GM13977 (cell line): ENCODE results near the gene ADI1.

Source experiments
- DNase-seq: peaks from one replicate; pipeline ENCODE4 v3.0.0; 2012; ENCODE audit warnings: low spot score
- in situ Hi-C: fragments of 300-500 bp; cut with MboI; formaldehyde crosslinking; loops from one replicate; pipeline ENCODE4 v1.12.0; 2022; ENCODE audit warnings: low sequenced_read_pairs, low pct_unique_long_range_greater_than_20kb, mixed read lengths, inconsistent platforms; ENCODE audit not compliant: unreplicated experiment
- TF ChIP-seq, protein P1 (sequence below): IDR thresholded peaks from 2 replicates; pipeline ENCODE4 v1.5.1; 2012; ENCODE audit warnings: mild to moderate bottlenecking, control low read depth; ENCODE audit not compliant: insufficient read depth; ENCODE audit errors: extremely low read depth, missing control alignments

ADI1 gene, protein sequence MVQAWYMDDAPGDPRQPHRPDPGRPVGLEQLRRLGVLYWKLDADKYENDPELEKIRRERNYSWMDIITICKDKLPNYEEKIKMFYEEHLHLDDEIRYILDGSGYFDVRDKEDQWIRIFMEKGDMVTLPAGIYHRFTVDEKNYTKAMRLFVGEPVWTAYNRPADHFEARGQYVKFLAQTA

DNA sequence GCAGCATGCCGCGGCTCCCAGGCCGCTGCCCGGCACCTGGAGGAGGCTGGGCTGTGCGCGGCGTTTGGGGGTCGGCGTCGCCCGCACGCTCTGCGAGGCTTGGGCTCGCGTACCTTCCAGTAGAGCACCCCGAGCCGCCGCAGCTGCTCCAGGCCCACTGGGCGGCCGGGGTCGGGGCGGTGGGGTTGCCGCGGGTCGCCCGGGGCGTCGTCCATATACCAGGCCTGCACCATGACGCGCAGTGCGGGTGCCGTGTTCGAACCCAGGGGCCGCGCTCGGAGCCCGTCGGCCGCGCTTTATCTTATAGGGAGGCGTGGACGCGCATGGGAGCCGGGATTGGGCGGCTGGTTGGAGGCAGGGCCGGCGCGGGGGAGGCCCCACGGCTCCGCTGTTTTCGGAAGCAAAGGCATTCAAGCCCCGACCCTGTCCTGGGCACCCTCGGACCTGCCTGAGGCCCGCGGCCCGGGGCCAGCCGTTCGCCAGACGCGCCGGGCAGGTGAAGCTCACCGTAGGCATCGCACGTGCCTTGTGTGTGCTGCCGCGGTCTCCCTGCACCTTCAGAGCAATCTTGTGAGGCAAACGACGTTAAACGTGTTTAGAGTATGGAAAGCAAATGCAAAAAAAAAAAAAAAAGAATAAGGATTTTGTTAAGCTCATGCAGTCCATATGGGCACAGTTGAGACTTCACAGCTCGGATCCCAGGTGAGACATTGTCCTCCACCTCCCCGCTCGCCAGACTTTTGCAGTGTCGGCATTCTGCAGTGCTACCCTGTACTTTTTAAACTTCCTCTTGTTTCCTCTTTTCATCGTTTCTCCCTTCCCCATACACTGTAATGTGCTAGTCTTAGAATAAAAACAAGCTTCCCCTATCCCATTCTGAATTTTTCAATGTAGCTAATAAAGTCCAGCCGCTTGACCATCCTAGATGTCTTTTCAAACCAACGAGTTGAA is at the start of gene ADI1:
ADI1 (minus strand) TSS at position 277 of the 951 bp plus-strand sequence; CDS start at position 233, 44 bp downstream.
- peak; percentile 88 for DNase-seq
- in situ Hi-C loops: no loop called here
- TF ChIP-seq, protein P1, sequence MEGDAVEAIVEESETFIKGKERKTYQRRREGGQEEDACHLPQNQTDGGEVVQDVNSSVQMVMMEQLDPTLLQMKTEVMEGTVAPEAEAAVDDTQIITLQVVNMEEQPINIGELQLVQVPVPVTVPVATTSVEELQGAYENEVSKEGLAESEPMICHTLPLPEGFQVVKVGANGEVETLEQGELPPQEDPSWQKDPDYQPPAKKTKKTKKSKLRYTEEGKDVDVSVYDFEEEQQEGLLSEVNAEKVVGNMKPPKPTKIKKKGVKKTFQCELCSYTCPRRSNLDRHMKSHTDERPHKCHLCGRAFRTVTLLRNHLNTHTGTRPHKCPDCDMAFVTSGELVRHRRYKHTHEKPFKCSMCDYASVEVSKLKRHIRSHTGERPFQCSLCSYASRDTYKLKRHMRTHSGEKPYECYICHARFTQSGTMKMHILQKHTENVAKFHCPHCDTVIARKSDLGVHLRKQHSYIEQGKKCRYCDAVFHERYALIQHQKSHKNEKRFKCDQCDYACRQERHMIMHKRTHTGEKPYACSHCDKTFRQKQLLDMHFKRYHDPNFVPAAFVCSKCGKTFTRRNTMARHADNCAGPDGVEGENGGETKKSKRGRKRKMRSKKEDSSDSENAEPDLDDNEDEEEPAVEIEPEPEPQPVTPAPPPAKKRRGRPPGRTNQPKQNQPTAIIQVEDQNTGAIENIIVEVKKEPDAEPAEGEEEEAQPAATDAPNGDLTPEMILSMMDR: no peak

GRCh38 chr2:3566806-3567205 is 47.5 kb upstream of the ADI1 start:
- in situ Hi-C loops: no loop called here
- no peak for DNase-seq
- TF ChIP-seq, protein P1: no peak

DNA sequence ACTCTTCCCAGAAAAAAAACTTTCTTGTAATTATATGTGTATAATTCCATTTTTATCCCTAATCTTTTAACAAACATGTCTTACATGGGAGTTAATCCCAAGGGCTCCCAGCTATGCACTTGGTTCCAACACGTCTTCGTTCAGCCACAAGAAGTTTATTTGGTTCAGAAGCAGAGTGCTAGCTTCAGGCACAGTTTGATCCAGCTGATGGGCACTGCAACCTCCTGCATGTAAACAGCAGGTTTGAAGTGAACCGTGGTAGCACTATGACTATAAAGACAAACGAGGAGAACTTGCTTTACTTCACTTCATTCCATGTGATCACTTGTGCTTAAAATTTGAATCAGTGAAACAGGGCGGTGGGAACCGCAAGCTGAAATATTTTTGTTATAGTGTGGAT is 45.8 kb upstream of the ADI1 start:
- TF ChIP-seq, protein P1: no peak
- DNase-seq: no peak
- in situ Hi-C loops: no loop called here

- in situ Hi-C loops: no loop called here
- TF ChIP-seq, protein P1: no peak
- DNase-seq: peak; percentile 67
These were observed 44.2 kb upstream of the ADI1 start for GRCh38 chr2:3563521-3563976.

GRCh38 chr2:3558205-3559014 is 39.1 kb upstream of the ADI1 start, which contains the start of gene RNASEH1:
RNASEH1 (minus strand) TSS chr2:3558333; CDS start chr2:3558260, 73 bp downstream.
- TF ChIP-seq, protein P1: no peak
- DNase-seq: peak; percentile 100
- in situ Hi-C loops: no loop called here

DNA sequence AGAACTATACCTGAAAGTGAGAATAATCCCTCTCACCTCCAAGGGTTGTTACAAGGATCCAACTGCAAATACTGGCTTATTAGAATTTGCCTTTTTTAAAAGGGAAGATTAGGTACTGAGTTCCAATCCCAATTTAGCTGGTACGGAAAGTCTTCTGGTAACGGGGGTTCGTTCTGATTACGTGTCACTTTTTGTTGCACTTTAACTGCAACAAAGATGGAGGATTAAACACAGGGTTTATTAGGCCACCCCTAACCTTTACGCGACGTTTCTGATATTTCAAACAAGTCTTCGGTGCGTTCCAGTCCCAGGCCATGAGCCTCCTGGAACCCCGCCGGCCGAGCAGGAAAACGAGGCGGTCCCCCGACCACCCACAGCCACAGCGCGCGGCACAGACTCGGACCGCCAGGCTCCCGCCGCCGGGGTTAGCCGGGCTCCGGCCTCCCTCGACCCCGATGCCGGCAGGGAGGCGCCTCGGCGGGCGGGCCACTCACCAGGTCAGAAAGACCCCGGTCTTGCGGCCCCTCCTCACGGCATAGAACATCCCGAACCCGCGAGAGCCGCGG is 38.4 kb upstream of the ADI1 start:
- in situ Hi-C loops: no loop called here
- TF ChIP-seq, protein P1: no peak
- DNase-seq: no peak
